ENCODE measurements around the gene PSMA3.
"Not testable (repeated sequence)": the region's sequence is repeated elsewhere in the genome, so short reads cannot be mapped to it uniquely, and the experiment has no call there.

The PSMA3 gene

GRCh38 chr14:58244556-58245387, at the start of gene PSMA3:
PSMA3 (plus strand) TSS chr14:58244843; CDS start chr14:58244921, 78 bp downstream.
- DNase-seq, result peak; percentile 97

DNA sequence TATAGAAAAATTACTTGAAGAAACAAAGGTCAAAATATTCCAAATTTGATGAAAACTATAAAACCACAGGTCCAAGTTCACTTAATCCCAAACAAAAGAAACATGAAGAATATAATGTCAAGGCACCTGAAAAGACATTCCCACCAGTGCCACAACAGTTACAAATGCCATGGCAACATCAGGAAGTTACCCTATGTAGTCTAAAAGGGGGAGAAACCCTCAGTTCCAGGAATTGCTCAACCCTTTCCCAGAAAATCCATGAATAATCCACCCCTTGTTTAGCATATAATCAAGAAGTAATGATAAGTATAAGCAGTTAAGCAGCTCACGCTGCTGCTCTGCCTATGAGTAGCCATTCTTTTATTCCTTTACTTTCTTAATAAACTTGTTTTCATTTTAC, 48.4 kb upstream of the PSMA3 start:
- DNase-seq, result no peak

- DNase-seq, result no peak
These were observed 46.6 kb upstream of the PSMA3 start for GRCh38 chr14:58198086-58198485.

GRCh38 chr14:58199726-58200479, 44.7 kb upstream of the PSMA3 start, which contains the start of gene ACTR10:
ACTR10 (plus strand) TSS chr14:58200149; CDS start chr14:58200218, 69 bp downstream.
- peak; percentile 81 for DNase-seq

DNA sequence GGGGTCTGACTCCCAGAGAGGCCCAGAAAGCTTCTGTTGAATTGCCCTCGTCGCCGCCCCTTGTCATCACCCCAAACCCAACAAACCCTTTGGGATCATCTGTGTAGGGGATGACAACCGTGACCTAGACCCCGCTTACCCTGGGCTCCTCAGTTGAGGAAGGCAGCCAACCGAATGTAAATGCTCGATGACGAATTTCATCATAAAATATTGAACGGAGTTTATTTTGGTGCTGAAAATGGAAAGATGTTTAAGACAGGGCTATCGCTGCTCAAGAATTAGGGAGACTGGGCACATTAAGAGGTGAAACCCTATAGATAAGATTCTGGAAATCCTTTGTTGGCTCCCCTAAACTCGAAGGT, 44.2 kb upstream of the PSMA3 start:
- DNase-seq, result no peak

GRCh38 chr14:58200846-58201245, 43.8 kb upstream of the PSMA3 start:
- DNase-seq, result no peak

GRCh38 chr14:58213176-58213575, 31.5 kb upstream of the PSMA3 start:
- DNase-seq, result no peak

DNA sequence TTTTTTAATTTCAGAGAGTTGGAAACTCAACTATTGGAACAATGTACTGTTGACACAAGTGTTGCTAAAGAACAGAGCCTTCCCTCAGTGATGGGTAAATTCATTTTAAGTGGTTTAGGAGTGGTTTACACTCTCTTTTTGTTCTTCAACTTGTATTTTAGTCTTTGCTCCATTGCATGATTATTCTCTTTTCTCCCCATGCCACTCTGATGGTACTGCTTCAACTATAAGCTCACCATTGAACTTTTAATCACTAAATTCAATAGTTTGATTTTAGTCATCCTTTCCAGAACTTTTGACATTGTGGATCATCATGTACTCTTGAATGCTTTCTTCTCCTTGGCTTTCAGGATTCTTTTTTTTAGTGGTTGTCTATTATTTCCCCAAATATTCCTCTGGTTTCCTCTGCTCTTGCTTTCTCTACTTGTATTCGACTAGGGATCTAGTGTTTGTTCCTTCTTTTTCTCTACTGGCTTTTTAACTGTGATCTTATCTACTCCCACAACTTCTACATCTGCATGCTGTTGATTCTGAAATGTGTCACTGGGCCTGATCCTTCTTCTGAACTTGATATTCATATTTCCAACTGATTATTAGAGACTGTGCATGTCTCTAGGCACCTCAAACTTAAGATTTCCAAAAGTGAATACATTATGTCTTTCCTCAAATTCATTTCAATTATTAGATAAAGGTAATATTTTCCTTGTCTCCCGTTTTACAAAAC, 29.3 kb upstream of the PSMA3 start:
- DNase-seq, result no peak

- DNase-seq, result no peak
These were observed 28.1 kb upstream of the PSMA3 start for GRCh38 chr14:58216544-58216943.

DNA sequence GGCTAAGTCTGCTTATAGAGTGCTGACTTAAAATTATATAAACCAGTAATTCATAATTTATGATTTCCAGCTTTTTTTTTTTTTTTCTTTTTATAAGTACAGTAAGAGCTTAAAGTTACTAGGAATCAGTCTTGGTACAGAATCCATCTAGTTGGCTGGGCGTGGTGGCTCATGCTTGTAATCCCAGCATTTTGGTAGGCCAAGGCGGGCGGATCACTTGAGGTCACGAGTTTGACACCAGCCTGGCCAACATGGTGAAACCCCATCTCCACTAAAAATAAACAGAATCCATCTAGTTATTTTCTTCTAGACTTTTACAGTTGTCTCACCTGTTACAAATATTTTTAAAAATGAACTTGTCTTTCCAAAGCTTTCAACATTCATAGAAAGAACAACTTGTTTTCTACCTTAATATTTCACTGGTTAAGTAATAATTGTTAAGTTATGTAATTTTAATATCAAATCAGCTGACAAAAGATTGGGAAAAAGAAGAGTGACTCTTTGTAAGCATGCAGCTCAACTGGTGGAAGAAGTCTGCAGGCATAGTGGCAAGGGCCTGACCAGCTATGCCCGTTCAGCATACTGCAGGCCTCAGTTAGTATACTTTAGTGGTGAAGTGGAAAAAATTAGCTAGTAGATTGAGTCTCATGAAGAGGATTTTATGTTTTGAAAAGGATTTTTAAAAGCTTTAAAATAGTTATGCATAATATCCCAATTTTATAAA, 17.4 kb upstream of the PSMA3 start:
- no peak for DNase-seq

GRCh38 chr14:58238252-58239243, 6.1 kb upstream of the PSMA3 start:
- DNase-seq, result no peak

DNA sequence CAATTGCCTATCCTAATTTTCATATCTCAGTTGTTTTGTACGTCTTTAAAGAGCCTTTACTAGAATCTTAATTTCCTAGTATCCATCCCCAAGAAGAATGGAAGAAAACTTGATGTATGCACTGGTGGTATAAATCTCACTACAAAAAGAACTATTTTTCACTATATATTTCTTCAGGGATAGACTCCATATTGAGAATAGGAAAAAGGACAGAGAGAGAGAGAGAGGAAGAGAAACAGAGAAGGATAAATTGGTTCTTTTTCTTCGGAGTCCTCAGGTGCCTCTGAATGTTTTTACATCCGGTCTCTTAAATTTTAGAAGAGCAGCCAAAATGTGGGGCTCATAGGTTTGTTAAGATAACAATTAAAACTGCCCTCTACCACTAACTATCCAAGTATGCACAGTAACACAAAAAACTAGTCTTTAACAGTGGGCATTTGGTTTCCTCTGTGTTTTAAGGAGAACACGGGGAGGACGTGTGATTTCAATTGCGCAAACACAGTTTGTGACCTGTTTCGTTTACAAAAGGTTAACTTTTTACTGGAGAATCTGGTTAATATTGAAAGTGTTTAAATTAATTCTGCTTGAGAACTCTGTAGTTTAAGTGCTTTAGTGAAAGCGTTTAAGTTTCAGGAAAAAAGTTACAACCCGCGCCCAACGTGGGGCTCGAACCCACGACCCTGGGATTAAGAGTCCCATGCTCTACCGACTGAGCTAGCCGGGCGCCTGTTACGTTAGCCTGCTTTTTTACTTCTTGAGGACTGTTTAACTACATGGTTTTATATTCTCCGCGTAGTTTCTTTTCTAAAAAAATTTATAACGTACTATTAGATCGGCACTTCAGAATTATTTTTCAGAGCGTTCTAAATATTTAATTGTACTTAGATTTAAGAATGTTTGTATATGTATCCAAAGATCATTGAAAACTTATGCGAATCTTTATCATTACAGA, 5.1 kb upstream of the PSMA3 start:
- DNase-seq, result peak; percentile 79

GRCh38 chr14:58243790-58244555, 670 bp upstream of the PSMA3 start:
- no peak for DNase-seq

GRCh38 chr14:58245562-58245961, 919 bp downstream of the PSMA3 start:
- DNase-seq, result no peak

GRCh38 chr14:58249611-58250010, 5.0 kb downstream of the PSMA3 start:
- no peak for DNase-seq

- no peak for DNase-seq
These were observed 13.5 kb downstream of the PSMA3 start for GRCh38 chr14:58258156-58258555.

GRCh38 chr14:58262005-58262404, 17.4 kb downstream of the PSMA3 start:
- DNase-seq, result not testable (repeated sequence)

DNA sequence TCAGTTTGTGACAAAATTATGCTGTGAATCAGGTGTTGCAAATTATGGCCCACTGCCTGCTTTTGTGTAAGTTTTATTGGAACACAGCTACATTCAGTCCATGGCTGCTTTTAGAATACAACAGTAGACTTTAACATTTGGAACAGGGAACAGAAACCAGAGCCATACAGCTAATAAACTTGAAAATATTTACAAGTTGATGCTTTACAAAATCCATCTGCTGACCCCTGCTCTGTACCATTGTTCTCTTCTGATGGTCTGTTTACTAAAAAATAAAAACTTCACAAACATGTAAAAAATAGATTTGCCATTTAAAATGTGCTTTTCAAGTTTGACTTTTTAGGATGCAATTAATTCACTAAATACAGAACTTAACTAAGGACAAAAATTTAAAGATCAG, 20.8 kb downstream of the PSMA3 start:
- no peak for DNase-seq

DNA sequence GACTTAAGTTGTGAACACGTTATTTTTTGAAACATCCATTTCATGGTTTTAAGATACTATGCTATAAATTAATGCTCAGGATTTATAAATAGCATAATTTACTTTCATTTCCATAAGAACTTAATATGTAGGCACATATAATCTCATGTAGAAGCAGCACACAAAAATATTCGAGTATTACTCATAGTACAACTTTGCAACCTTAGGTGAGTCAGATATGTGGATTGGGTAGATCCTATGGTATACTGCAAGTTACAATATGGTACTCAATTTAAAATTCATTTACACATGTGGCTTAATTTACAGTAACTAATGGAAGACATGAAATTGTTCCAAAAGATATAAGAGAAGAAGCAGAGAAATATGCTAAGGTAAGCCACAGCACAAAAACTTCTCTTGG, 26.0 kb downstream of the PSMA3 start:
- no peak for DNase-seq
